Duodenal mucosa (tissue), 2 donors: ENCODE results near the gene CCIN.
"Not testable (repeated sequence)": the region's sequence is repeated elsewhere in the genome, so short reads cannot be mapped to it uniquely, and the experiment has no call there.

Experiments
- H3K27ac ChIP-seq: one replicate; pipeline ENCODE4 v1.7.0; 2013; ENCODE audit warnings: low read depth, low read length
- H3K27me3 ChIP-seq, 2 donors: one replicate each; pipeline ENCODE4 v1.7.0; 2013; ENCODE audit warnings: low read length in 2 of 2, control low read depth in 1 of 2; ENCODE audit not compliant: insufficient read depth in 2 of 2, control insufficient read depth in 1 of 2
- H3K36me3 ChIP-seq, 2 donors: one replicate each; pipeline ENCODE4 v1.7.0; 2013; ENCODE audit warnings: low read length in 2 of 2, control low read depth in 1 of 2; ENCODE audit not compliant: insufficient read depth in 2 of 2, control insufficient read depth in 1 of 2
- H3K4me1 ChIP-seq, 2 donors: one replicate each; pipeline ENCODE4 v1.7.0; 2013; ENCODE audit warnings: low read length in 2 of 2, control low read depth in 1 of 2; ENCODE audit not compliant: insufficient read depth in 2 of 2, control insufficient read depth in 1 of 2
- H3K4me3 ChIP-seq, 2 donors: one replicate each; pipeline ENCODE4 v1.7.0; 2013; ENCODE audit warnings: low read length in 2 of 2, low read depth in 1 of 2
- H3K9ac ChIP-seq, 2 donors: one replicate each; pipeline ENCODE4 v1.7.0; 2013; ENCODE audit warnings: low read length in 2 of 2, low read depth in 1 of 2
- H3K9me3 ChIP-seq, 2 donors: one replicate each; pipeline ENCODE4 v1.7.0; 2013; ENCODE audit warnings: low read length in 2 of 2, control low read depth in 1 of 2; ENCODE audit not compliant: control insufficient read depth in 1 of 2

The CCIN gene

DNA sequence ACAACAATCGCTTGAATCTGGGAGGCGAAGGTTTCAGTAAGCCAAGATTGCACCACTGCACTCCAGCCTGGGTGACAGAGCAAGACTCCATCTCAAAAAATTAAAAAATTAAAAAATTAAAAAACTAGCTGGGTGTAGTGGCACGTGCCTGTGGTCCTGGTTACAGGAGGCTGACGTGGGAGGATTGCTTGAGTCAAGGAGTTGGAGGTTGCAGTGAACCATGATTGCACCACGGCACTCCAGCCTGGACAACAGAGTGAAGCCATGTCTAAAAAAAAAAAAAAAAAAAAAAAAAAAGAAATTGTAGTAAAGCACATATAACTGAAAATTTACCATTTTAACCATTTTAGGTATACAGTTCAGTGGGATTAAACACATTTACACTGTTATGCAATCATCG, 13.1 kb upstream of the CCIN start:
- Histone ChIP-seq H3K9ac (no peak overlapping the region), H3K27me3 (no peaks in the 10 kb centered on the region), H3K27ac (no peak overlapping the region), H3K9me3 (peaks cover 0 to 3% of the 10 kb centered on the region in 2 donors), H3K36me3 (peaks cover 4 to 8% of the 10 kb centered on the region in 2 donors), H3K4me3 (no peak overlapping the region), H3K4me1 (peaks cover 8 to 18% of the 10 kb centered on the region in 2 donors)

DNA sequence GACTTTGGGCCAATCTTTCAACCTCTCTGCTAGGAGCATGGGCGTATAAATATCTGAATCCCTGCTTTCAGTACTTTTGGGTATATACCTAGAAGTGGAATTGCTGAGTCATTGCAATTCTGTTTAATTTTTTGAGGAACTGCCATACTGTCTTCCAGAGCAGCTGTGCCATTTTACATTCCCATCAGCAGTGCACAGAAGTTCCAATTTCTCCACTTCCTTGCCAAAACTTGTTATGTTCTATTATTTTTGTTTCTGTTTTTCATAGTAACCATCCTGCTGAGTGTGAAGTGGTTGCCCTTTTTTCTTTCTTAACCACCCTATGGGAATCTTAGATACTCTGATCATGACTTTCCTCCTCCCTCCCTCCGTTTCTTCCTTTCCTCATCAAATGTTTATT, 11.1 kb upstream of the CCIN start:
- no peak overlapping the region for H3K9ac ChIP-seq
- no peak overlapping the region for H3K4me3 ChIP-seq
- H3K36me3 ChIP-seq: peaks cover 4 to 8% of the 10 kb centered on the region in 2 donors
- H3K4me1 ChIP-seq: peaks cover 0 to 9% of the 10 kb centered on the region in 2 donors
- no peak overlapping the region for H3K27ac ChIP-seq
- peaks cover 0 to 3% of the 10 kb centered on the region in 2 donors for H3K9me3 ChIP-seq
- no peaks in the 10 kb centered on the region for H3K27me3 ChIP-seq

DNA sequence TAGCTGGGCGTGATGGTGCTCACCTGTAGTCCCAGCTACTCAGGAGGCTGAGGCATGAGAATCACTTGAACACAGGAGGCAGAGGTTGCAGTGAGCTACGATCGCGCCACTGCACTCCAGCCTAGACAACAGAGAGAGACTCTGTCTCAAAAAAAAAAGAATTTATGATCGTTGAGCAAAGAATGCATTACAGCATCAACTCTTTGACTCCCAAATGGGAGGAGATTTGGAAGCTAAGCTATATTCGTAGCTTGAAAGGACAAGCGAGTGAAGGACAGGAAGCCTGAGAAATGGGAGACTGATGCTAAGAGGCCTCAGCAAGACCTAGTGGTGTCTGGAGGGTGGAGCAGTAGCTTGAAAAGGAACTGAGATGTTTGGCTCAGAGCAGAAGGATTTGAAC, 10.3 kb upstream of the CCIN start:
- Histone ChIP-seq H3K4me3 (no peak overlapping the region), H3K9ac (no peak overlapping the region), H3K36me3 (peaks cover 4 to 8% of the 10 kb centered on the region in 2 donors), H3K27me3 (no peaks in the 10 kb centered on the region), H3K4me1 (peaks cover 0 to 4% of the 10 kb centered on the region in 2 donors), H3K27ac (no peak overlapping the region), H3K9me3 (peaks cover 0 to 3% of the 10 kb centered on the region in 2 donors)

DNA sequence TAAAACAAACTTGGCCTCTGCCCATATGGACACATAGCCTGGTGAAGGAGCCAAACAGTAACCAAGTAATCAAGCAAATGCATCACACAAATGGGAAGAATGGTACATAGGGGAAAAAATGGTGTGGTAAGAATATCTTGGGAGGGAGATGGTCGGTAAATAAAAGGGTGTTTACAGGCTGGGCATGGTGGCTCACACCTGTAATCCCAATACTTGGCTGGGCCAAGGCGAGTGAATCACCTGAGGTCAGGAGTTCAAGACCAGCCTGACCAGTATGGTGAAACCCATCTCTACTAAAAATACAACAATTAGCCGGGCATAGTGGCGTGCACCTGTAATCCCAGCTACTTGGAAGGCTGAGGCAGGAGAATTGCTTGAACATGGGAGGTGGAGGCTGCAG, 9.7 kb upstream of the CCIN start:
- not testable (repeated sequence) for H3K36me3 ChIP-seq, H3K27me3 ChIP-seq, H3K9me3 ChIP-seq, H3K4me3 ChIP-seq, H3K27ac ChIP-seq, H3K4me1 ChIP-seq, H3K9ac ChIP-seq

DNA sequence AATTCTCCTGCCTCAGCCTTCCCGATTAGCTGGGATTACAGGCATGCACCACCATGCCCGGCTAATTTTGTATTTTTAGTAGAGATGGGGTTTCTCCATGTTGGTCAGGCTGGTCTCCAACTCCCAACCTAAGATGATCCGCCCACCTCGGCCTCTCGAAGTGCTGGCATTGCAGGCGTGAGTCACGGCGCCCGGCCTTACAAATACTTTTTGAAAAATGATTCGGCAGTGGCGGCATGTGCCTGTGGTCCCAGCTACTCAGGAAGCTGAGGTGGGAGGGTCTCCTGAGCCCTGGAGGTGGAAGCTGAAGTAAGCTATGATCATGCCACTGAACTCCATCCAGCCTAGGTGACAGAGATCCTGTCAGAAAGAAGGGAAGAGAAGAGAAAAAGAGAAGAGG, 9.1 kb upstream of the CCIN start:
- not testable (repeated sequence) for H3K9me3 ChIP-seq, H3K36me3 ChIP-seq, H3K27ac ChIP-seq, H3K9ac ChIP-seq, H3K4me3 ChIP-seq, H3K4me1 ChIP-seq, H3K27me3 ChIP-seq

DNA sequence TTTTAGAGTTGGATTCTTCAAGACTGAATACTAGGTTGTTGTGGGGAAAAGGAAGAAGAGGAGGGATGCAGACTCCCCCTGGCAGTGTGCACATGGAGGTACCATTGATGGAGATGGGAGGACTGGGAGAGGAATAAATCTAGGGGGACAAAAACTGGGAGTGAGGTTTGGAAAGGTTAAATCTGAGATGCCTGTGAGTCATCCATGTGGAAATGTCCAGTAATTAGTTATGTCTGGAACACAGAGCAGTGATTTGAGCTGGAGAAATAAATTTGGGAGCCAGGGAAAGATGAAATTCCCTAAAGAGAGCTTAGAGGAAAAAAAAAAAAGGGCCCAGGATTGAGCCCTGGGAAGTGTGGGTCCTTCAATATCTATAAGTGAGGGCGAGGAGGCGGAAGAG, 8.0 kb upstream of the CCIN start:
- Histone ChIP-seq H3K4me1 (peaks cover 0 to 1% of the 10 kb centered on the region in 2 donors), H3K27ac (no peak overlapping the region), H3K9ac (no peak overlapping the region), H3K27me3 (no peaks in the 10 kb centered on the region), H3K9me3 (peaks cover 0 to 3% of the 10 kb centered on the region in 2 donors), H3K4me3 (no peak overlapping the region), H3K36me3 (peaks cover 4 to 8% of the 10 kb centered on the region in 2 donors)

DNA sequence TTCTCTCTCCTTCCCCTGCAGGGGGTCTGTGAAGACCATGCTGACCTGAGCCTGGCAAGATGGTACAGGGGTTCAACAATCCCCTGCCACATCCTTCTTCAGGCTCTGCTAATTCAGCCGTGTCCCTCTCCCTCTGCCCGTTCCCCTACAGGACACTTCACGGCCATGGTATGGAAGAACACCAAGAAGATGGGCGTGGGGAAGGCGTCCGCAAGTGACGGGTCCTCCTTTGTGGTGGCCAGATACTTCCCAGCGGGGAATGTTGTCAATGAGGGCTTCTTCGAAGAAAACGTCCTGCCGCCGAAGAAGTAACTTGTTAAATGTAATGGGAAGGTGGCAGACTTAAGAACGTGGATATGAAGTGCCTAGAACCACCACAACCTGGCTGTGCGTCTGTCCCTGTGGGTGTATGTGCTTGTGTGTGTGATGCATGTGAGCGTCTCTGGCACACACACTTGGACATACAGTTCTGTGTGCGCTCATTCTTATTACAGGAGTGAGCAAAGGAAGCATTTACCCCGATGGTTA, 6.9 kb upstream of the CCIN start:
- Histone ChIP-seq H3K27me3 (no peaks in the 10 kb centered on the region), H3K36me3 (peaks cover 0 to 3% of the 10 kb centered on the region in 2 donors), H3K9ac (no peak overlapping the region), H3K4me1 (peaks cover 0 to 3% of the 10 kb centered on the region in 2 donors), H3K4me3 (no peak overlapping the region), H3K27ac (no peak overlapping the region), H3K9me3 (no peaks in the 10 kb centered on the region)

DNA sequence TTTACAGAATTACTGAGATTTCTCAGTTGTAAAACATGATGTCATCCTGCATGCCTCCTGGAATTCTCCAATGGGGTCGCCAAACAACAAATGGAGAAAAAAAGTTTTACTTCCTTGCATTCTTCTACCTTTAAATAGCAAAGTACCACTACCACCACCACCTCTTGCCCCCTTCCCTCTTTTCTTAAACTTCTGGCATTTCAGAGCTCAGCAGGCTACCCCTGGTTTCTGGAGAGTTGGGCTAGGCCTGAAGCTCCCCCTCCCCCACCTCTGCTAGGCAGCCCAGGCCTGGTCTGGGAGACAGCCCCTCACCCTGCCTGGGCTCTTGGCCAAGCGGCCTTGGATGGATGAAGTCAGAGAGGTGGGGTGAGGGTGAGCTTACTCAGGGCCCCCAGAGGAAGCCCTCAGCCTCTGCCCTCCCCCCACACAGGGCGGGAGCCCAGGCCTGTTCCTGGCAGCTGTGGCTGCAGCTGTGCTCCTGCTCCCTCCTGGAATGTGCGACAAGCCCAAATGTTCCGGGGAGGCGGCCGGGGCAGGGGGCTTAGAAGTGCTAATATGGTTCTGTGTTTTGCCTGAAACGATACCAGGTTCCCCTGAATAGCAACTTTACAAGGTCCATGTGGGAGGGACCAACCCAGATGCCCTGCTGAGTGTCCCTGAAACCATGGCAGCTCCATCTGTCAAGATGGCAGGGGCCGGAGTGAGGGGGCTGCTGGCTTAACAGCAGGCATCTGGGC, 6.0 kb upstream of the CCIN start:
- peak overlapping the region; percentile 39 for H3K27ac ChIP-seq
- H3K4me1 ChIP-seq: peaks cover 0 to 3% of the 10 kb centered on the region in 2 donors
- H3K9me3 ChIP-seq: no peaks in the 10 kb centered on the region
- no peak overlapping the region for H3K9ac ChIP-seq
- H3K27me3 ChIP-seq: no peaks in the 10 kb centered on the region
- no peak overlapping the region for H3K4me3 ChIP-seq
- H3K36me3 ChIP-seq: peaks cover 0 to 2% of the 10 kb centered on the region in 2 donors

DNA sequence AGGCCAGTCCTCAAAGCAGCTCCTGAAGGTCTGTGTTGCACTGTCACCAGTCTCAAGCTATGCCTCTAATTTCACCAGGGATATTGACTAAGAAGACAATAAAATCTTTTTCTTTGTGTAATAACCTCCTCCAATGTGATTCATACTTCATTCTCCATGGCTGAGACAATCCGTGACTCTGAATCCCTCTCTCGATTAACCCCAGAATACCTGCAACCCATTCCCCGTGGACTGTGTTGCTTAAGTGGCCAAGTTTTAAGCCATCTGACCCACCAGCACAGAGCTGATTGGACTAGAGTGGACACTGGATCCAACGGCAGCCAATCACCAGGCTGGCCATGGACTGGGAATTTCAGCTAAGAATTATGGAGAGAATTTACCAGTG, 5.4 kb upstream of the CCIN start:
- Histone ChIP-seq H3K4me3 (no peak overlapping the region), H3K9ac (no peak overlapping the region), H3K27me3 (no peaks in the 10 kb centered on the region), H3K4me1 (peaks cover 0 to 3% of the 10 kb centered on the region in 2 donors), H3K27ac (peak overlapping the region; percentile 39), H3K36me3 (no peaks in the 10 kb centered on the region), H3K9me3 (no peaks in the 10 kb centered on the region)

DNA sequence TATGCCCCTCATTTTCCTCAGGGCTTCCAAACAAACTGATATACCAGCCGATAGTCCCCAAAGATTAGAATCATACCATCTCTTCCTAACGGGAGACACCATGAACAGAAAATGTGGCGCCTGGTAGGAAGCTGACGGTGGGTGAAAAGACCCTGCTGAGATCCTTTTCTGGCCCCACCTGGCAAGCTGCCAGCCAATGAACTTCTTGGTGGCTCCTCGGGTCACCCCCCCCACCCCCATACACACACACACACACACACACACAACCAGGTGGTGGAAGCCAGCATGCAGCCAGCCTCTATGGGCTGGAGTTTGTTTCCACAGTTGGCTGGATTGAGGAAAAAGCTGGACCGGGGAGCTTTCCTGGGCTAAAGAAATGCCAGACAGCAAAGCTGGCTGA, 4.8 kb upstream of the CCIN start:
- no peaks in the 10 kb centered on the region for H3K9me3 ChIP-seq
- peaks cover 0 to 3% of the 10 kb centered on the region in 2 donors for H3K4me1 ChIP-seq
- H3K36me3 ChIP-seq: no peaks in the 10 kb centered on the region
- H3K27ac ChIP-seq: no peak overlapping the region
- H3K4me3 ChIP-seq: no peak overlapping the region
- no peak overlapping the region for H3K9ac ChIP-seq
- H3K27me3 ChIP-seq: no peaks in the 10 kb centered on the region
